HepG2 (cell line): ENCODE data around the gene NDRG3. TPM values are rescaled to one million over a fixed set of nuclear protein-coding genes. Genes with fewer than 3 reads are reported as not detected.

ENCODE experiments used
- CERS6 ChIP-seq: sonication (generic); formaldehyde crosslinking; IDR thresholded peaks from 2 replicates; pipeline ENCODE4 v1.5.0; 2020; ENCODE audit warnings: missing genetic modification reagents
- DR1 ChIP-seq: sonication (generic); formaldehyde crosslinking; IDR thresholded peaks from 2 replicates; pipeline ENCODE4 v1.8.0; 2021; ENCODE audit warnings: mild to moderate bottlenecking, missing genetic modification reagents, inconsistent platforms
- ERF ChIP-seq: IDR thresholded peaks from 2 replicates; pipeline ENCODE4 v1.6.1; 2018; ENCODE audit warnings: missing biosample characterization, missing genetic modification reagents
- GMEB2 ChIP-seq: IDR thresholded peaks from 2 replicates; pipeline ENCODE4 v1.6.1; 2016; ENCODE audit warnings: missing biosample characterization, missing genetic modification reagents, low read depth
- GPN1 ChIP-seq: sonication (generic); formaldehyde crosslinking; IDR thresholded peaks from 2 replicates; pipeline ENCODE4 v1.5.1; 2020; ENCODE audit warnings: missing genetic modification reagents, borderline replicate concordance
- HOXA3 ChIP-seq: sonication (generic); formaldehyde crosslinking; IDR thresholded peaks from 2 replicates; pipeline ENCODE4 v1.5.0; 2020; ENCODE audit warnings: missing genetic modification reagents
- IRX3 ChIP-seq: sonication (generic); formaldehyde crosslinking; IDR thresholded peaks from 2 replicates; pipeline ENCODE4 v1.8.1; 2023; ENCODE audit warnings: mild to moderate bottlenecking, low read depth, missing genetic modification reagents, borderline replicate concordance
- JUND ChIP-seq: sonication (generic); formaldehyde crosslinking; IDR thresholded peaks from 2 replicates; pipeline ENCODE4 v1.8.0; 2022; ENCODE audit warnings: mild to moderate bottlenecking, missing genetic modification reagents
- MIER2 ChIP-seq: IDR thresholded peaks from 2 replicates; pipeline ENCODE4 v1.6.1; 2016; ENCODE audit warnings: missing biosample characterization, missing genetic modification reagents
- NFATC3 ChIP-seq: sonication (generic); formaldehyde crosslinking; IDR thresholded peaks from 2 replicates; pipeline ENCODE4 v1.5.1; 2020; ENCODE audit warnings: mild to moderate bottlenecking, missing genetic modification reagents
- PAX8 ChIP-seq: sonication (generic); formaldehyde crosslinking; IDR thresholded peaks from 2 replicates; pipeline ENCODE4 v1.8.0; 2022; ENCODE audit warnings: mild to moderate bottlenecking, missing genetic modification reagents, borderline replicate concordance
- PHF21A ChIP-seq: sonication (generic); formaldehyde crosslinking; IDR thresholded peaks from 2 replicates; pipeline ENCODE4 v1.5.0; 2020; ENCODE audit warnings: mild to moderate bottlenecking, missing genetic modification reagents
- RBM22 ChIP-seq: fragments of 200-400 bp; formaldehyde crosslinking; optimal IDR thresholded peaks from 2 replicates; pipeline ENCODE3; 2017; ENCODE audit warnings: mild to moderate bottlenecking, low read length, moderate library complexity
- SMARCE1 ChIP-seq: fragments of 450-650 bp; IDR thresholded peaks from 2 replicates; pipeline ENCODE4 v1.6.1; 2017; ENCODE audit warnings: borderline replicate concordance
- SRSF1 ChIP-seq: fragments of 200-400 bp; formaldehyde crosslinking; optimal IDR thresholded peaks from 2 replicates; pipeline ENCODE3; 2017; ENCODE audit warnings: mild to moderate bottlenecking, low read depth, low read length, moderate library complexity
- SSRP1 ChIP-seq: IDR thresholded peaks from 2 replicates; pipeline ENCODE4 v1.6.1; 2016; ENCODE audit warnings: control low read depth
- ZBED4 ChIP-seq: sonication (generic); formaldehyde crosslinking; IDR thresholded peaks from 2 replicates; pipeline ENCODE4 v1.4.0; 2020; ENCODE audit warnings: missing genetic modification reagents, borderline replicate concordance
- ZBTB8A ChIP-seq: sonication (generic); formaldehyde crosslinking; IDR thresholded peaks from 2 replicates; pipeline ENCODE4 v1.4.0; 2020; ENCODE audit warnings: mild to moderate bottlenecking, low read depth, missing genetic modification reagents, borderline replicate concordance
- ZMAT3 ChIP-seq: sonication (generic); formaldehyde crosslinking; conservative IDR thresholded peaks from 2 replicates; pipeline ENCODE4 v1.7.0; 2021; ENCODE audit warnings: missing genetic modification reagents
- ZNF281 ChIP-seq: sonication (generic); formaldehyde crosslinking; IDR thresholded peaks from 2 replicates; pipeline ENCODE4 v1.4.0; 2020; ENCODE audit warnings: missing genetic modification reagents, borderline replicate concordance
- ZNF883 ChIP-seq: sonication (generic); formaldehyde crosslinking; IDR thresholded peaks from 2 replicates; pipeline ENCODE4 v1.5.1; 2020; ENCODE audit warnings: mild to moderate bottlenecking, missing genetic modification reagents; ENCODE audit errors: not compliant biosample characterization
- polyA plus RNA-seq, 8 experiments: library from polyadenylated mRNA; depleted of rRNA in 3 of 8; stranded (reverse) in 7 of 8; unstranded in 1 of 8; fragments of >200 nt; fragmentation: Illumina TruSeq in 4 of 8; extraction: Trizol in 4 of 8; gene quantifications; 2 replicates each; pipeline versions ENCODE4 v1.2.1 to v1.2.3, GENCODE V29; 2011 to 2016; ENCODE audit warnings: low read depth in 4 of 8, missing spikeins in 1 of 8, mixed read lengths in 1 of 8; ENCODE audit not compliant: insufficient read depth in 1 of 8
- total RNA-seq, 5 experiments: library from RNA; depleted of rRNA; stranded (reverse); fragments of >200 nt; fragmentation: Illumina TruSeq; extraction: Trizol; gene quantifications; 2 replicates each; pipeline ENCODE4 v1.2.3, GENCODE V29; 2016; ENCODE audit warnings: low read depth in 1 of 5

The NDRG3 gene
- total and polyA plus RNA-seq, 2 of the 13 experiments (the other 11 are each of a cell fraction or from before 2014, with no cell fraction given): 36.0 to 40.5 TPM

GRCh38 chr20:36745927-36746659, at the start of gene NDRG3 (continued):
- peak; percentile 67 for TF ChIP-seq SRSF1
- no peak for TF ChIP-seq GMEB2 (CRISPR knock-in tag)
- no peak for TF ChIP-seq ZNF883
- no peak for TF ChIP-seq RBM22
- TF ChIP-seq ZMAT3: no peak
- TF ChIP-seq ZBED4: no peak; the same call in none of the 2 replicates
- TF ChIP-seq DR1 (CRISPR knock-in tag): no peak
- TF ChIP-seq NFATC3: no peak
- TF ChIP-seq CERS6 (CRISPR knock-in tag): no peak
- TF ChIP-seq GPN1 (CRISPR knock-in tag): no peak
- TF ChIP-seq ZBTB8A (CRISPR knock-in tag): no peak
- peak; percentile 23 for TF ChIP-seq ERF (CRISPR knock-in tag)
- TF ChIP-seq SMARCE1: no peak
- TF ChIP-seq JUND (CRISPR knock-in tag): no peak
- no peak for TF ChIP-seq SSRP1 (CRISPR knock-in tag)
- no peak for TF ChIP-seq PAX8
- TF ChIP-seq IRX3 (CRISPR knock-in tag): no peak
- TF ChIP-seq PHF21A (CRISPR knock-in tag): no peak
- TF ChIP-seq ZNF281 (CRISPR knock-in tag): no peak
- peak; percentile 98 for TF ChIP-seq HOXA3 (CRISPR knock-in tag)
- TF ChIP-seq MIER2 (CRISPR knock-in tag): 0 out of 2 replicates have a peak, but pooled peaks have one; percentile 20
